GM04504 (cell line): ENCODE measurements around the gene TRMT13.

Experiments
- DNase-seq: peaks from one replicate; pipeline ENCODE4 v3.0.0-alpha.2; 2012; ENCODE audit warnings: low read depth

The TRMT13 gene

DNA sequence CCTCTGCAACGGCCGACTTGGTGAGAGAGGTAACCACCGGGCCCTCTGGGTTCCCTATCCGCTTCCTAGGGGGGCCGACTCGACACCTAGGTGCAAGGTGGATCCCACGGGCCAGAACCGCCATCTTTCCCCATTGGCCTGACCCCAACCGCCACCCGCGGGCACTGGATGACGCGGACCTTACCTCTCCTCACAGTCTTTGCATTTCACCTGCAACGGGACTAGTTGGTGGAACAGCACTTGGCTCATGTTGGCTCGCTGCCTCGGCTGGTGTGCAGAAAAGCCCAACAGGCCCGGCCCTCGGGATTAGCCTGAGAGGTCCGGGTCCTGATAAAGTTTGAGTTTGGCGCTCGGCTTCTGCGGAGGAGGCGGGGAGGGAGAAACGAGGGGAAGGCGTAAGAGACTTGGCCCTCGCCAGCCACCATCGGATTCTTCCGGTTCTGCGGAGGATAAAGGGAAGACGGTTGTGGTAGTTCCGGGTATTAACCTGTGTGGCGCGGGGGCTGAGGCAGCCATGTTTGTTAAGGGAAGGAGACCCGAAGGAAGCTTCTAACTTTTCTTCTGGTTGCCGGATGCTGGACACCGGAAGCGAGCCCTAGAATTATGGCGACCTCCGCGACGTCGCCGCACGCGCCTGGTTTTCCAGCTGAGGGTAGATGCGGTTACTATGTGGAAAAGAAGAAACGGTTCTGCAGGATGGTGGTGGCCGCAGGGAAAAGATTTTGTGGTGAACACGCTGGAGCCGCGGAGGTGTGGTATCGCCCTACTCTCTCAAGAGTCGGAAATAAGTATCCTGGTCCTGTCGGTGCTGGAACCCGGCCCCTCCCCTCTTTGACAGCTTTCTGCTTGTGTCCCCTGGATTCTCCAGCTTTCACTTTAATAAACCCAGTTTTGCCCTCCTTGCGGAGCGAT lies at the start of gene TRMT13, which contains the start of gene SASS6:
Gene TRMT13, plus strand, starts transcription at position 598 of the 912 bp plus-strand sequence. Its CDS starts 6 bp downstream, at position 604.
Gene SASS6, minus strand, starts transcription at position 365 of the 912 bp plus-strand sequence. Its CDS starts 116 bp downstream, at position 249.
- peak; percentile 96 for DNase-seq

GRCh38 chr1:100087396-100087795 lies 45.6 kb upstream of the TRMT13 start:
- DNase-seq: no peak

DNA sequence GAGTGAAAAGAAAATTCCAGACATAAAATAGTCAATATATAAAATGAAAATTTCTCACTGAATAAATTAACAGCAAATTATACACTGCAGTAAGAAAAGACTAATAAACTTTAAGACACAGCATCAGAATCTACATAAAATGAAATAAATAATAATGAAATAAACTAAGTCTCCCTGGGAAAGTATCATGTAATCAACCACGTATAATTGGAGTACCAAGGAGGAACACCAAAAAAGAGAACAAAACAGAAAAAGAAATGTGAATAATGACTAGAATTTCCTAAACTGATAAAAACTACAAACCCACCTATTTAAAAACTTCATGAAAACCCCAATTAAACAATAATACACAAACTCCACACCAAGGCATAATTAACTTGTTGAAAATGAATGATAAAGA lies 43.9 kb upstream of the TRMT13 start:
- no peak for DNase-seq

DNA sequence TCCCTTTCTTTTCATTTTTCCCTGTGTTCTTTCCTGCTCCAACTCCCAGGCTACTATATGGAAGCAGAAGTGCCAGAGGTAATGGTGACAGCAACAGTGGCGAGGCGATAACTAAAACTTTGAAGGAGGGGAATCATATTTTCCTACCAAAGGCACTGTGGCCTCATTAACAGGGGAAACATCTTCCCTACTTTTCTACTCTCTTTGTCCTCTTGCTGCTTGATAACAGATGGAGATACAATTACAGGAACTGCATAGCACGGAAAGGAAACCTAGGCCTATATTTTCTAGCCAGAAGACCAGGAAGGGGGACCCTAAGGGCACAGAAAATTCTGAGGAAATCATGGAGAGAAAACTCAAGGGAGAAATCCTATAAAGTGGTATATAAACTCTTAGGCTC lies 42.5 kb upstream of the TRMT13 start:
- no peak for DNase-seq

- DNase-seq: no peak
Observed at GRCh38 chr1:100100202-100100601, 32.8 kb upstream of the TRMT13 start.

GRCh38 chr1:100101564-100101963 lies 31.4 kb upstream of the TRMT13 start:
- no peak for DNase-seq

DNA sequence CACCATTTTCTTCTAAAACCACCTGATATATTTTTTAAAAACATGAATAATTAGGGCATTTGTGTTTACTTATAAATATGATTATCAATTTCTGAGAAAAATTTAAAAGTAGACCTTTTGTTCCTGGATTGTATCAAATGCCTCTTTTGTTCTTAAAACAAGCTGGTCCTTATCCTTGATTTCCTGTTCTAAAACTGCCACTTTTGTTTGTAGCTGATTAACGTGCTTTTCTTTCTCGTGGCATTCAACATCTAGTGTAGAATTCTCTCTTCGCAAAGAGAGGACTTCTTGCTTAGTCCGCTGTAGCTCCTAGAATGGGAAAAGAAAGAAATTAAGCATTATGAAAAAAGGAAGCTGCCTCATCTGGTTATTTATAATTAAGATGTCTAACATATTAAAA lies 25.3 kb upstream of the TRMT13 start:
- no peak for DNase-seq

DNA sequence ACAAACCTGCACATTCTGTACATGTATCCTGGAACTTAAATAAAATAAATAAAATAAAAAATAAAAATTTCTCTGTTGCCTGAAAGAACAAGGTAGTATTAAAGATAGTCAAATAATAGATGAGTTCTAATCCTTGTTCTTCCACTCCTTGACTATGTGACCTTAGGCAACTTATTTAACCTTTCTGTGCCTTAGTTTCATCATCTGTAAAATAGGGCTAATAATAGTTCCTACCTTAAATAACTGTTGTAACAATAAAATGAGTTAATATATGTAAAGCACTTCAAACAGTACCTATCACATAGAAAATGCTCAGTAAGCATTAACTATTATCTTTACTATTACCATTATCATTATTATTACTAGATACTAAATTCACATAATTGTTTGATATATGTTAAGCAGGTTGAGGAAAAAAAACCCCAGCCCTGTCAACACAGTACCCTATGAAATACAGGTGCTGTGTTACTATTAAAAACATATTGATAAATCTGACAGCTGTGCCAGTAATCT lies 23.4 kb upstream of the TRMT13 start:
- no peak for DNase-seq

- DNase-seq: no peak
Observed at GRCh38 chr1:100115524-100115923, 17.4 kb upstream of the TRMT13 start.

- peak; percentile 31 for DNase-seq
Observed at GRCh38 chr1:100122177-100122576, 10.8 kb upstream of the TRMT13 start.

DNA sequence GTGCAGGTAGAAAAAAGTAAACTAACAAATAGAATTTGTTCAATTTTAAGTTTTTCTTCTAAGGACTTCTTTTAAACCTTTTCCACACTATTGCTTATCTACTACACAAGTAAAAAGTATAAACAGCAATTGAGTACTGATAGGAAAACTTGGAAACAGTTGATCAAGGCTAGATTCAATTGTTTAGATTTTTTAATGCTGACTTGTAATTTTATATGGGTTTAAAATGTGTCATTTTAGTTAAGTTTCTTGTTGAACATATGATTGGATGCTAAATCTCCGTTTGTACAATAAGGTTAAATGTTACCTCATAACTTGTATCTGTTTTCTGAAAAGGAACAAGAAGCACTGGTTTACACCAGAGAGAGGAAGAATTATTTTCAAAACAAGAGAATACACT lies 5.7 kb upstream of the TRMT13 start:
- DNase-seq: no peak

GRCh38 chr1:100130552-100131077 lies 2.3 kb upstream of the TRMT13 start:
- no peak for DNase-seq

DNA sequence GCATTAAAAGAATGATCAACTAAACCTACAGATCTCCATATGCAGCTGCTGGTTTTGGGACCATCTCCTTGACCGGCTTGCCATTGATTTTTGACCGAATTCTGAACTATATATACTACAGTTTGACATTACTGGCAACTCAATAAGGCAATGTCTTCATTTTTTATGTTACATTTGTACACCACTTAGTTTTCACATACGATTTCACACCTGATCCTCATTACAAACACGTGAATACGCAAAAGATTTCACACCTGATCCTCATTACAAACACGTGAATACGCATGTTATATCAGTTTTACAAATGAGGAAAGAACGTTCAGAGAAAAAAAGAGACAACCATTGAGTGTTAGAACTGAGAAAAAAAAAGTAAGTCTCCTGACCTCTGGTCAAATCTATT lies 1.3 kb upstream of the TRMT13 start:
- no peak for DNase-seq

DNA sequence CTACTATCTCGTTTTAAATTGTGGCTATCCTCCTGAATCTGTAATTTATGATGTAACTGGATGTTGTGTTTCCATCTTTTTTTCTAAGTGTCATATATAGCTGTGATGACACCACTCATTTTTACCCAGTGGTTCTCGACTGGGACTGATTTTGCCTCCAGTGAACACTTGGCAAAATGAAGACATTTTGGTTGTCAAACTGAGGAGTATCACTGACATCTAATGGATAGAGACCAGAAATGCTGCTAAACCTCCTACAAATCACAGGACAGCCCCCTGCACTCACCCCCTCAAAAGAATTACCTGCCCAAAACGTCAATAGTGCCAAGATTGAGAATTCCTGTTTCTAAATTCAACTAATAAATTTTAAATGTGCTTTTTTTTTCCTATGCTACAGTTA lies 1.9 kb downstream of the TRMT13 start:
- no peak for DNase-seq

GRCh38 chr1:100137602-100138001 lies 4.6 kb downstream of the TRMT13 start:
- no peak for DNase-seq

DNA sequence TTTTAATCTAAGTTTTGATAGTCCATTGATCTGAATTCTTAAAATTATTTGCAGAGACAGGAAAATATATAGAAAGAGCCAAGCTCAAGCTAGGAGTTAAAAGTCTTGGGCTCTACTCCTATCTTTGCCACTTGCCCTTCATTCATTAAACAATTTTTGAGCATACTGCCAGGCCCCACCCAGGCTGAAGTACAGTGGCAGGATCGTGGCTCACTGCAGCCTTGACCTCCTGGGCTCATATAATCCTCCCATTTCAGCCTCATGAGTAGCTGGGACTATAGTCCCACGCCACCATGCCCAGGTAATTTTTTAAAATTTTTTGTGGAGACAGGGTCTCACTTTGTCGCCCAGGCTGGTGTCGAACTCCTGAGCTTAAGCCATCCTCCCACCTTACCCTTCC lies 8.2 kb downstream of the TRMT13 start:
- no peak for DNase-seq

DNA sequence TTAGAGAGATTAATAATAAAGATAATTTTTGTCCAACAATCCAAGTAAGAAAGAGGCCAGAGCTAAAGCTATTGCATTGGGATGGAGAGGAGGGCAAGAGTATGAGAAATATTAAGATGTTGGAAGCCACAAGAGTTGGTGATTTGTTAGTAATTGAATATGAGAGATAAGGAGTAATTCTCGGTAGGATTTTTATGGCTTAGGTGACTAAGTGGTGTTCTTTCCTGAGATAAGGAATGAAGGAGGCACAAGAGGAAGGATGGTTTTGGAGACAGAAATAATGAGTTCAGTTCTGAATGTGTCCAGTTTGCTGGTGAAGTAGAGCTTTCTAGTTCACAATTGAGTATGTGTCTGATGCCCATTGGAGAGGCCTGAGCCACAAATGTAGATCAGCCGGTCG lies 9.4 kb downstream of the TRMT13 start:
- no peak for DNase-seq

DNA sequence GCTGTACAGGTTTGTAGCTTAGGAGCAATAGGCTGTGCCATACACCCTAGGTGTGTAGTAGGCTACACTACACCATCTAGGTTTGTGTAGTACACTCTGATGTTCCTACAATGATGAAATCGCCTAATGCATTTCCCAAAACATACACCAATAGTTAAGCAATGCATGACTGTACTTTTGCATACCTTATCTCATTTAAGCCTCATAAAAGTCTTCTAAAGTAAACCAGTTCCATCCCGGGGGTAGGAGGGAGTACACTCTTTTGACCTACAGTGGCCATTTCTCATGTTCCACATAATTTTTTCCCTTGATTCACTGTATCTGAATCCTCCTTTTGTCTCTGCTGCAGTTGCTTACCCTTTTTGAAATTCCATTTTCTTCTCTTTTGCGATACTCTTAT lies 12.2 kb downstream of the TRMT13 start:
- DNase-seq: no peak

DNA sequence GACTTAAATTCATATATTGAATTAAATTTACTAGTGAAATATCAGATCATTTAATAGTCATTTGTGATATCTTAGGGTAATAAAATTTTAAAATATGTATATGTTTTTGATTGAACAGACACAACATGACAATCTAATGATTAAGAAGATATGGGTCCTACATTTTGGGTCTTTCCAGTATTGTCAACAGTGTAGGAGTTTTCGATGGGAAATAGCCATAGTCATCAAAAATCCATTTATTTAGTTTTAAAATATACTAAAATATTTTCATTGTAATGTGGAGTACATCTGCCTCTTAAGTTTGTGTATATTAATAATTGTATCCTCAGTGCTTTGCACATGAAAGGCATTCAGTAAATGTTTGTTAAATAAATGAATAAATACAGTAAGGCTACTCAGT lies 14.0 kb downstream of the TRMT13 start:
- no peak for DNase-seq

DNA sequence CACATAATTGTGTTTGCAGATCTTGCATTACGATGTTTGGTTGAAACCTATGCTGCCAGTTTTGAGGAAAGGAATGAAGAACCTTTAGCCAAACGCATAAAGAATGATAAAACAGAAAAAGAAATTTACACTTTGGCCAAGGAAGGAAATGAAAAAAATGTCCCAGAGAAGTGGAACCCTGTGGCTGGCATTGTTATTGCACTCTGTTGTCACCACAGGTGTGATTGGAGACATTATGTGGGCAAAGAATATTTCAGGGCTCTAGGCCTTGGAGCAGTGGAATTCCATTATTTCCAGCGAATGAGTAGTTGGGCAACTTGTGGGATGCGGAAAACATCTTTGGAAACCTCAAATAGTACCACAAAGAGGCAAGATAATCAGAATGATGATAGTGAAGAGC lies 14.9 kb downstream of the TRMT13 start:
- no peak for DNase-seq

DNA sequence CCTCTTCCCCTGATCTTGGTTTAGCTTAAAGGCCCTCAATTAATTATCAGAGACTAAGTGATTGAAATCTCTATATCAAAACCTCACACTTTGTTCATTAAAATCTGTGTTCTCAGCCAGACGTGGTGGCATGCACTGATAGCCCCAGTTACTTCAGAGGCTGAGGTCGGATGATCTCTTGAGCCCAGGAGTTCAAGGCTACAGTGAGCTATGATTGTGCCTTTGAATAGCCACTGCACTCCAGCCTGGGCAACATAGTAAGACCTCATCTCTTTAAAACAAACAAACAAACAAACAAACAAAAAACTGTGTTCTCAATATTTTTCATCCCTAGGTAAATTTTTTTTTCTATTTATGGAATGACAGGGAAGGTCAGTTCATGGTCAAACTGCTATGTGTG lies 18.7 kb downstream of the TRMT13 start:
- no peak for DNase-seq

- DNase-seq: no peak
Observed at GRCh38 chr1:100152271-100152670, 19.3 kb downstream of the TRMT13 start.

DNA sequence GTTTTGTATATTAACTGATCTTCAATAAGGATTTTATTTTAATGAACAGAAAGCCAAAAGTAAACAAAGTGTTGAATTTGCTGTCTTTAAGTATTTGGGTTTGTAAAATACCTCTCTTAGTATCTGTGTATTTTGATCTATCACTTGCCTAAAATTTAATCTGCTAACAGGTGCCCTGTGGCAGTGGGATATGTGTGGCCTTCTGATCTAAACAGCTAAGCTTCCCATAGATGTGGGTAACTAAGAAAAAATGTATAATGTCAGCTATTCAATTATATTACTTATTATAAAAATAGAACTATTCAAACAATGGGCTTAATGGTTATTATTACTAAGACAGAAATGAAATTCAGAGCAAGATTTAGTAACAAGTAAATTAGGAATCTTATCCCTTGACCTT lies 29.9 kb downstream of the TRMT13 start:
- DNase-seq: no peak
